Measurements from ENCODE around the gene ZNF778.
"Not testable (repeated sequence)": the region's sequence is repeated elsewhere in the genome, so short reads cannot be mapped to it uniquely, and the experiment has no call there.

The ZNF778 gene

DNA sequence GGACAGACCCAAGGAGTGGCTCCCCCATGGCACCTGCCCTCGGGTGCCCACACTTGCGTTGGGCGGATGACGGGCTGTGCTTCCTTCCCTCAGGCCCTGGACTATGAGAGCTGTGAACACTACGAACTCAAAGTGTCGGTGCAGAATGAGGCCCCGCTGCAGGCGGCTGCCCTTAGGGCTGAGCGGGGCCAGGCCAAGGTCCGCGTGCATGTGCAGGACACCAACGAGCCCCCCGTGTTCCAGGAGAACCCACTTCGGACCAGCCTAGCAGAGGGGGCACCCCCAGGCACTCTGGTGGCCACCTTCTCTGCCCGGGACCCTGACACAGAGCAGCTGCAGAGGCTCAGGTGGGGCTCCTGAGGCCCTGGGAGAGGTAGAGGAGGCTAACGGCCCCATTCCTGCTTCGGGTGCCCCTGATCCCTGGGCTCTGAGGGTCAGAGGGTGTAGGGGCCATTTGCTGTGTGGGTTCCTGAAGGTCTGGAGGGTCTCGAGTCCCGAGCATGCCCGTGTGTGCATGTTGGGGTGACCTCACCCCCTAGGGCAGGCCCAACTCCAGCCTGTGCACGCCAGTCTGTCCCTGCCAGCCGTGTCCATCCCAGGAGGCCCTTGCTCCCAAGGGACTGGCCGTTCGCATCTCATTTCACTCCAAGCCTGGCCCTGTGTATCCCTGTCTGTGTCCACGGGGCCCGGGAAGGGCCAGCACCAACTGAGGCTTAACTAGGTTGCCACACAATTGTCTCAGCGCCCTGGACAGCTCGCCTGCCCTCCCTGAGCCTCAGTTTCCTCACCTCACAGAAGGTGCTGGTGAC, 27.1 kb upstream of the ZNF778 start:
- H3K27ac ChIP-seq (ENCODE audit: poor library complexity, severe bottlenecking) = no peak overlapping the region
- TF ChIP-seq, protein P1, sequence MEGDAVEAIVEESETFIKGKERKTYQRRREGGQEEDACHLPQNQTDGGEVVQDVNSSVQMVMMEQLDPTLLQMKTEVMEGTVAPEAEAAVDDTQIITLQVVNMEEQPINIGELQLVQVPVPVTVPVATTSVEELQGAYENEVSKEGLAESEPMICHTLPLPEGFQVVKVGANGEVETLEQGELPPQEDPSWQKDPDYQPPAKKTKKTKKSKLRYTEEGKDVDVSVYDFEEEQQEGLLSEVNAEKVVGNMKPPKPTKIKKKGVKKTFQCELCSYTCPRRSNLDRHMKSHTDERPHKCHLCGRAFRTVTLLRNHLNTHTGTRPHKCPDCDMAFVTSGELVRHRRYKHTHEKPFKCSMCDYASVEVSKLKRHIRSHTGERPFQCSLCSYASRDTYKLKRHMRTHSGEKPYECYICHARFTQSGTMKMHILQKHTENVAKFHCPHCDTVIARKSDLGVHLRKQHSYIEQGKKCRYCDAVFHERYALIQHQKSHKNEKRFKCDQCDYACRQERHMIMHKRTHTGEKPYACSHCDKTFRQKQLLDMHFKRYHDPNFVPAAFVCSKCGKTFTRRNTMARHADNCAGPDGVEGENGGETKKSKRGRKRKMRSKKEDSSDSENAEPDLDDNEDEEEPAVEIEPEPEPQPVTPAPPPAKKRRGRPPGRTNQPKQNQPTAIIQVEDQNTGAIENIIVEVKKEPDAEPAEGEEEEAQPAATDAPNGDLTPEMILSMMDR (IDR thresholded peaks at IDR 0.05; ENCODE audit: poor library complexity, severe bottlenecking) = no peak
- H3K27me3 ChIP-seq (ENCODE audit: insufficient read depth, poor library complexity, severe bottlenecking) = no peaks in the 10 kb centered on the region
- H3K9me3 ChIP-seq (ENCODE audit: severe bottlenecking) = no peaks in the 10 kb centered on the region
- H3K36me3 ChIP-seq (ENCODE audit: low read depth) = no peaks in the 10 kb centered on the region
- no peak for DNase-seq (ENCODE audit: low spot score)
- H3K4me3 ChIP-seq (ENCODE audit: severe bottlenecking) = no peak overlapping the region
- no peak for ATAC-seq (ENCODE audit: low read depth)
- no peaks in the 10 kb centered on the region for H3K4me1 ChIP-seq (ENCODE audit: insufficient read depth, poor library complexity, severe bottlenecking)

DNA sequence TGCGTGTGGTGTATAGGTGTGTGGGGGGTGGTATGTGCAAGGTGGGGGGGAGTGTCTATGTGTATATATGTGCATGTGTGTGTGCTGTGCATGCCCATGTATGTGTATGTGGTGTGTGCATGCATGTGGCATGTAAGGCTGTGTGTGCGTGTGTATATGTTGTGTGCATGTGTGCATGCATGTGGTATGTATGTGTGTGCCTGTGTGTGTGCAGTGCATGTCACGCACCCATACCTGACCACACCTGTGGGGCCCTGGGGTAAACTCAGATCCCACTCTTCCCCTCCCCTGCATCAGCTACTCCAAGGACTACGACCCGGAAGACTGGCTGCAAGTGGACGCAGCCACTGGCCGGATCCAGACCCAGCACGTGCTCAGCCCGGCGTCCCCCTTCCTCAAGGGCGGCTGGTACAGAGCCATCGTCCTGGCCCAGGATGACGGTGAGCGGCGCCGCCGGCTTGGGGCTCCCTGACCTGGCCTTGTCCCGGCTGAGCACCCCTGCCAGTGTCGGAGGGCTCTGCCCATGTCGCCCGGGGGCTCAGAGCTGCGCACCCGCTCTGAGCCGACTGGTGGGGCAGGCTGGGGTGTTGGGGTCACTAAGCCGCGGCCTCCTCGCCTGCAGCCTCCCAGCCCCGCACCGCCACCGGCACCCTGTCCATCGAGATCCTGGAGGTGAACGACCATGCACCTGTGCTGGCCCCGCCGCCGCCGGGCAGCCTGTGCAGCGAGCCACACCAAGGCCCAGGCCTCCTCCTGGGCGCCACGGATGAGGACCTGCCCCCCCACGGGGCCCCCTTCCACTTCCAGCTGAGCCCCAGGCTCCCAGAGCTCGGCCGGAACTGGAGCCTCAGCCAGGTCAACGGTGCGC, 26.2 kb upstream of the ZNF778 start:
- no peaks in the 10 kb centered on the region for H3K36me3 ChIP-seq (ENCODE audit: low read depth)
- H3K4me3 ChIP-seq (ENCODE audit: severe bottlenecking) = no peak overlapping the region
- H3K27ac ChIP-seq (ENCODE audit: poor library complexity, severe bottlenecking) = no peak overlapping the region
- ATAC-seq (ENCODE audit: low read depth) = no peak
- H3K9me3 ChIP-seq (ENCODE audit: severe bottlenecking) = no peaks in the 10 kb centered on the region
- no peaks in the 10 kb centered on the region for H3K27me3 ChIP-seq (ENCODE audit: insufficient read depth, poor library complexity, severe bottlenecking)
- TF ChIP-seq, protein P1 (IDR thresholded peaks at IDR 0.05; ENCODE audit: poor library complexity, severe bottlenecking) = no peak
- no peaks in the 10 kb centered on the region for H3K4me1 ChIP-seq (ENCODE audit: insufficient read depth, poor library complexity, severe bottlenecking)
- peak; percentile 62 for DNase-seq (ENCODE audit: low spot score)

DNA sequence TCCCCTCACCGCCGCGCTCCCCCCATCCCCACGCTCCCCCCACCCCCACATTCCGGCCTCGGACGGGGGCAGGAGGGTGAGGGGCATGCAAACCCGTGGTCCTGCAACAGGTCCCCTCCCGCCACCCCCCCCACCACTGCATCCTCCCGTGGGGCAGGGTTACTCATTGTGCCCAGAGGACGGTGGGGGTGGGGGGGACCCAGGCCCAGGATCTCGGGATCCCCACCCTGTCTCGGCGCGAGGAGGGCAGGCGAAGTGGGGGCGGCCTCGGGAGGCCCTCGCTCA, 25.7 kb upstream of the ZNF778 start:
- Histone ChIP-seq H3K27me3 (ENCODE audit: insufficient read depth, poor library complexity, severe bottlenecking) (no peaks in the 10 kb centered on the region), H3K27ac (ENCODE audit: poor library complexity, severe bottlenecking) (no peak overlapping the region), H3K36me3 (ENCODE audit: low read depth) (no peaks in the 10 kb centered on the region), H3K9me3 (ENCODE audit: severe bottlenecking) (no peaks in the 10 kb centered on the region), H3K4me3 (ENCODE audit: severe bottlenecking) (peak overlapping the region; percentile 36), H3K4me1 (ENCODE audit: insufficient read depth, poor library complexity, severe bottlenecking) (no peaks in the 10 kb centered on the region)
- TF ChIP-seq, protein P1 (IDR thresholded peaks at IDR 0.05; ENCODE audit: poor library complexity, severe bottlenecking) = no peak
- DNase-seq (ENCODE audit: low spot score) (no peak), ATAC-seq (ENCODE audit: low read depth) (no peak)

DNA sequence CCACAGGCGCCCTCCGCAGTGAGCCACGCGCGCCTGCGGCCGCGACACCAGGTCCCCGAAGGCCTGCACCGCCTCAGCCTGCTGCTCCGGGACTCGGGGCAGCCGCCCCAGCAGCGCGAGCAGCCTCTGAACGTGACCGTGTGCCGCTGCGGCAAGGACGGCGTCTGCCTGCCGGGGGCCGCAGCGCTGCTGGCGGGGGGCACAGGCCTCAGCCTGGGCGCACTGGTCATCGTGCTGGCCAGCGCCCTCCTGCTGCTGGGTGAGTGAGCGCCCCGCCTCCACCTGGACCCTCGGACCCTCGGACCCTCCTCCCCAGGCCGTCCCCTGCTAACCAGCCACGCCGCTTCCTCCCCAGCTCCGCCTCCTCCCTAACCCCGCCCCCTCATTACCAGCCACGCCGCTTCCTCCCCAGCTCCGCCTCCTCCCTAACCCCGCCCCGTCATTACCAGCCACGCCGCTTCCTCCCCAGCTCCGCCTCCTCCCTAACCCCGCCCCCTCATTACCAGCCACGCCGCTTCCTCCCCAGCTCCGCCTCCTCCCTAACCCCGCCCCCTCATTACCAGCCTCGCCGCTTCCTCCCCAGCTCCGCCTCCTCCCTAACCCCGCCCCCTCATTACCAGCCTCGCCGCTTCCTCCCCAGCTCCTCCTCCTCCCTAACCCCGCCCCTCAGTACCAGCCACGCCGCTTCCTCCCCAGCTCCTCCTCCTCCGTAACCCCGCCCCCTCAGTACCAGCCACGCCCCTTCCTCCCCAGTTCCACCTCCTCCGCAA, 25.1 kb upstream of the ZNF778 start:
- DNase-seq (ENCODE audit: low spot score) = peak; percentile 66
- not testable (repeated sequence) for H3K36me3 ChIP-seq (ENCODE audit: low read depth); H3K27ac ChIP-seq (ENCODE audit: poor library complexity, severe bottlenecking); H3K9me3 ChIP-seq (ENCODE audit: severe bottlenecking); H3K27me3 ChIP-seq (ENCODE audit: insufficient read depth, poor library complexity, severe bottlenecking); H3K4me1 ChIP-seq (ENCODE audit: insufficient read depth, poor library complexity, severe bottlenecking)
- peak; percentile 28 for ATAC-seq (ENCODE audit: low read depth)
- H3K4me3 ChIP-seq (ENCODE audit: severe bottlenecking) = peak overlapping the region; percentile 36

DNA sequence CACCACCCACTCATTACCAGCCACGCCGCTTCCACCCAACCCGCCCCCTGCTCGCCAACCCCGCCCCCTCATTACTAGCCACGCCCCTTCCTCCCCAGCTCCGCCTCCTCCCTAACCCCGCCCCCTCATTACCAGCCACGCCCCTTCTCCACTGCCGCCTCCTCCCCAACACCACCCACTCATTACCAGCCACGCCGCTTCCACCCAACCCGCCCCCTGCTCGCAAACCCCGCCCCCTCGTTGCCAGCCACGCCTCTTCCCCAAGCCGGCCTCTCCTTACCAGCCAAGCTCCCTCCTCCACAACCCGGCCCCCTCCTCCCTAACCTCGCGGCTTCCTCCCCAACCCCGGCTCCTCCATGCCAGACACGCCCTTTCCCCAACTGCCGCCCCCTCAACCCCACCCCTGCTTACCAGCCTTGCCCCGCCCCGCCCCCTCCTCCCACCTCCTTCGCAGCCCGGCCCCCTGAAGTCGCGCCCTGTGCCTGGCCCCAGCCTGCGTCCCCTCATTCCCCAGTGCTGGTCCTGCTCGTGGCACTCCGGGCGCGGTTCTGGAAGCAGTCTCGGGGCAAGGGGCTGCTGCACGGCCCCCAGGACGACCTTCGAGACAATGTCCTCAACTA, 24.4 kb upstream of the ZNF778 start:
- TF ChIP-seq, protein P1 (IDR thresholded peaks at IDR 0.05; ENCODE audit: poor library complexity, severe bottlenecking) = no peak
- Histone ChIP-seq H3K27ac (ENCODE audit: poor library complexity, severe bottlenecking) (no peak overlapping the region), H3K4me3 (ENCODE audit: severe bottlenecking) (peak overlapping the region; percentile 24), H3K4me1 (ENCODE audit: insufficient read depth, poor library complexity, severe bottlenecking) (no peaks in the 10 kb centered on the region), H3K27me3 (ENCODE audit: insufficient read depth, poor library complexity, severe bottlenecking) (no peaks in the 10 kb centered on the region), H3K9me3 (ENCODE audit: severe bottlenecking) (no peaks in the 10 kb centered on the region), H3K36me3 (ENCODE audit: low read depth) (no peaks in the 10 kb centered on the region)
- peak; percentile 59 for ATAC-seq (ENCODE audit: low read depth)
- DNase-seq (ENCODE audit: low spot score) = peak; percentile 91
